Fibroblast of villous mesenchyme (primary cell): ENCODE data around the gene ZNF282. TPM values are rescaled to one million over a fixed set of nuclear protein-coding genes. Genes with fewer than 3 reads are reported as not detected.
A peak's percentile ranks its signal among the peaks of the same experiment; 100 is the strongest.

Experiments
- DNase-seq: peaks from one replicate; pipeline ENCODE4 v3.0.0-alpha.2; 2010; ENCODE audit warnings: low read depth
- H3K4me3 ChIP-seq: 2 replicates; pipeline ENCODE4 v1.5.1; 2011; ENCODE audit warnings: low read depth, mild to moderate bottlenecking, low read length
- CTCF ChIP-seq: IDR thresholded peaks from 2 replicates; pipeline ENCODE4 v1.5.1; 2012; ENCODE audit warnings: low read depth, mild to moderate bottlenecking, low read length; ENCODE audit not compliant: insufficient read depth
- total RNA-seq: library from RNA; depleted of rRNA; stranded (reverse); fragments of >200 nt; gene quantifications from 2 replicates; pipeline ENCODE4 v1.2.3, GENCODE V29; 2012

ZNF282 gene
- total RNA-seq, 1 donor: 21.6 TPM

- TF ChIP-seq CTCF: no peak
Measured at GRCh38 chr7:149253665-149254064, 58.3 kb downstream of the ZNF282 start.

GRCh38 chr7:149254181-149254858 lies 59.0 kb downstream of the ZNF282 start:
- DNase-seq: no peak
- TF ChIP-seq CTCF: no peak
- H3K4me3 ChIP-seq: no peak overlapping the region

More at GRCh38 chr7:149253665-149254064, 58.3 kb downstream of the ZNF282 start:
- H3K4me3 ChIP-seq: no peak overlapping the region
- DNase-seq: no peak

GRCh38 chr7:149255174-149255573 lies 59.8 kb downstream of the ZNF282 start:
- no peak for DNase-seq
- no peak overlapping the region for H3K4me3 ChIP-seq
- no peak for TF ChIP-seq CTCF

- no peak for DNase-seq
- no peak for TF ChIP-seq CTCF
- no peak overlapping the region for H3K4me3 ChIP-seq
Measured at GRCh38 chr7:149256568-149256967, 61.2 kb downstream of the ZNF282 start.

- no peak overlapping the region for H3K4me3 ChIP-seq
- TF ChIP-seq CTCF: no peak
- peak; percentile 3 for DNase-seq
Measured at GRCh38 chr7:149257146-149257545, 61.8 kb downstream of the ZNF282 start.

- peak overlapping the region; percentile 63 for H3K4me3 ChIP-seq
- peak; percentile 44 for DNase-seq
- TF ChIP-seq CTCF: no peak
Measured at GRCh38 chr7:149261316-149261828, 66.0 kb downstream of the ZNF282 start.
